AG09309 (cell line): ENCODE data around the gene RANGRF.

ENCODE experiments used
- DNase-seq: peaks from one replicate; pipeline ENCODE4 v3.0.0-alpha.2; 2010; ENCODE audit warnings: low read depth
- H3K4me3 ChIP-seq: 2 replicates; pipeline ENCODE4 v1.5.1; 2011; ENCODE audit warnings: mild to moderate bottlenecking, low read depth, low read length, moderate library complexity; ENCODE audit not compliant: control insufficient read depth
- TF ChIP-seq, protein P1 (sequence below): IDR thresholded peaks from 2 replicates; pipeline ENCODE4 v1.5.1; 2011; ENCODE audit warnings: mild to moderate bottlenecking, low read depth, low read length, inconsistent platforms; ENCODE audit not compliant: insufficient read depth, control insufficient read depth; ENCODE audit errors: missing control alignments

RANGRF gene

DNA sequence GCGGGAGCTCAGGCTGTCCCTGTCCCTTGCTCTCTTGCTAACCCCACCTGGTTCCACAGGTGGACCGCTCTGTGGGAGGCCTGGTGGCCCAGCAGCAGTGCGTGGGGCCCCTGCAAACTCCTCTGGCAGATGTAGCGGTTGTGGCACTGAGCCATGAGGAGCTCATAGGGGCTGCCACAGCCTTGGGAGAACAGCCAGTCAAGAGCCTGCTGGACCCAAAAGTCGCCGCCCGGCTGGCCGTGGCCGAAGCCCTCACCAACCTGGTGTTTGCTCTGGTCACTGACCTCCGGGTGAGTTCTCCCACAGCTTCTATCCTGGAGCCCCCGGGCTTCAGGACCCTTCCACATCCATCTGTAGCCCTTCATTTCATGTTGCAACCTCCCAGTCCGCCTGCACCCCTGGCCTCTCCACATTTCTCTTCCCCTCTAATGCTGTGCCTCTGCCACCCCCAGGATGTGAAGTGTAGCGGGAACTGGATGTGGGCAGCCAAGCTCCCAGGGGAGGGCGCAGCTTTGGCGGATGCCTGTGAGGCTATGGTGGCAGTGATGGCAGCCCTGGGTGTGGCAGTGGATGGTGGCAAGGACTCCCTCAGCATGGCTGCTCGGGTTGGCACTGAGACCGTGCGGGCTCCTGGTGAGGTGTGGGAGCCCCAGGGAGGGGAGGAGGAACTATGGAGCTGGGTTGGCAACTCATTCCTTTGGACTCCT, 23.5 kb upstream of the RANGRF start:
- DNase-seq, result no peak
- H3K4me3 ChIP-seq, result no peak overlapping the region
- TF ChIP-seq, protein P1, sequence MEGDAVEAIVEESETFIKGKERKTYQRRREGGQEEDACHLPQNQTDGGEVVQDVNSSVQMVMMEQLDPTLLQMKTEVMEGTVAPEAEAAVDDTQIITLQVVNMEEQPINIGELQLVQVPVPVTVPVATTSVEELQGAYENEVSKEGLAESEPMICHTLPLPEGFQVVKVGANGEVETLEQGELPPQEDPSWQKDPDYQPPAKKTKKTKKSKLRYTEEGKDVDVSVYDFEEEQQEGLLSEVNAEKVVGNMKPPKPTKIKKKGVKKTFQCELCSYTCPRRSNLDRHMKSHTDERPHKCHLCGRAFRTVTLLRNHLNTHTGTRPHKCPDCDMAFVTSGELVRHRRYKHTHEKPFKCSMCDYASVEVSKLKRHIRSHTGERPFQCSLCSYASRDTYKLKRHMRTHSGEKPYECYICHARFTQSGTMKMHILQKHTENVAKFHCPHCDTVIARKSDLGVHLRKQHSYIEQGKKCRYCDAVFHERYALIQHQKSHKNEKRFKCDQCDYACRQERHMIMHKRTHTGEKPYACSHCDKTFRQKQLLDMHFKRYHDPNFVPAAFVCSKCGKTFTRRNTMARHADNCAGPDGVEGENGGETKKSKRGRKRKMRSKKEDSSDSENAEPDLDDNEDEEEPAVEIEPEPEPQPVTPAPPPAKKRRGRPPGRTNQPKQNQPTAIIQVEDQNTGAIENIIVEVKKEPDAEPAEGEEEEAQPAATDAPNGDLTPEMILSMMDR, result no peak

GRCh38 chr17:8266648-8267479, 21.6 kb upstream of the RANGRF start:
- TF ChIP-seq, protein P1, result no peak
- no peak for DNase-seq
- H3K4me3 ChIP-seq, result no peak overlapping the region

DNA sequence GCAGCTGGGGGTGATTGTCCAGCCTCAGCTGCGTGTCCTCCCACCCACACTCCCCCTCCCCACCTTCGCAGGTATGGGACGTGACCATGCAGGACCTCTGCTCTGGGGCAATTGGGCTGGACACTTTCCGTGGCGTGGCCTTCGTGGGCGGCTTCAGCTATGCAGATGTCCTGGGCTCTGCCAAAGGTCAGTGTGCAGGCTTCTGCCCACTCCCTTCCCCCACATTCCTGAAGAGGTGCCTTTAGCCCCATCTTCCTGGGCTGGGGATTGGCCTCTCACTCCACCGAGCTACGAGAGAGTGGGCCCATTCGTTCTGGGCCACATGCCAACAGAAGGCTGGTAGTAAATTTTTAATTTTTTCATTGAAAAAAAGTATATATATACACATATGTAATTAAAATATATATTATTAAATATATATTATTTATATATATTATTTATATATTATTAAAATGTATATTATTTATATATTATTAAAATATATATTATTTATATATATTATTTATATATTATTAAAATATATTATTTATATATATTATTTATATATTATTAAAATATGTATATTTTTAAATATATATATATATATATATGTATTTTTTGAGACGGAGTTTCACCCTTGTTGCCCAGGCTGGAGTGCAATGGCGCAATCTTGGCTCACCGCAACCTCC, 20.9 kb upstream of the RANGRF start:
- TF ChIP-seq, protein P1, result no peak
- DNase-seq, result no peak
- H3K4me3 ChIP-seq, result no peak overlapping the region

DNA sequence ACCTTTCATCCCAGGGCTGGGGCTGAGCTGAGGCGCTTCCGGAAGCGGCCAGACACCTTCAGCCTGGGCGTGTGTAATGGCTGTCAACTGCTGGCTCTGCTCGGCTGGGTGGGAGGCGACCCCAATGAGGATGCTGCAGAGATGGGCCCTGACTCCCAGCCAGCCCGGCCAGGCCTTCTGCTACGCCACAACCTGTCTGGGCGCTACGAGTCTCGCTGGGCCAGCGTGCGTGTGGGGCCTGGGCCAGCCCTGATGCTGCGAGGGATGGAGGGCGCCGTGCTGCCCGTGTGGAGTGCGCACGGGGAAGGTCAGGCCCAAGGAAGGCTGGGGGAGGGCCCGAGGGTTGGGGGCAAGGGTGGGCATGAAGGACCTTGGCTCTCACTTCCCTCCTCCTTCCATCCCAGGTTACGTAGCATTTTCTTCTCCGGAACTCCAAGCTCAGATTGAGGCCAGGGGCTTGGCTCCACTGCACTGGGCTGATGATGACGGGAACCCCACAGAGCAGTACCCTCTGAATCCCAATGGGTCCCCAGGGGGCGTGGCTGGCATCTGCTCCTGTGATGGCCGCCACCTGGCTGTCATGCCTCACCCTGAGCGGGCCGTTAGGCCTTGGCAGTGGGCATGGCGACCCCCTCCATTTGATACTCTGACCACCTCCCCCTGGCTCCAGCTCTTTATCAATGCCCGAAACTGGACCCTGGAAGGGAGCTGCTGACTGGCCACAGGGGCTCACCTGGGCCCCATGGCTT, 19.7 kb upstream of the RANGRF start:
- DNase-seq, result no peak
- H3K4me3 ChIP-seq, result no peak overlapping the region
- TF ChIP-seq, protein P1, result no peak

GRCh38 chr17:8272421-8272820, 16.0 kb upstream of the RANGRF start:
- TF ChIP-seq, protein P1, result no peak
- H3K4me3 ChIP-seq, result no peak overlapping the region
- DNase-seq, result no peak

GRCh38 chr17:8273884-8274444, 14.5 kb upstream of the RANGRF start:
- TF ChIP-seq, protein P1, result no peak
- H3K4me3 ChIP-seq, result no peak overlapping the region
- DNase-seq, result no peak
